ENCODE data around the gene AUTS2.

GRCh38 chr7:69625238-69625637 is 27.0 kb downstream of the AUTS2 start:
- no peak for TF ChIP-seq POLR2AphosphoS5 (IDR thresholded peaks at IDR 0.05)
- TF ChIP-seq CTCF (IDR thresholded peaks at IDR 0.05): no peak
